Medulla oblongata (tissue), 1 donor: ENCODE results near the gene SEPHS1.
"Not testable (repeated sequence)": the region's sequence is repeated elsewhere in the genome, so short reads cannot be mapped to it uniquely, and the experiment has no call there.

Experiments used
- DNase-seq: peaks from one replicate; pipeline ENCODE4 v3.0.0-alpha.2; 2015; ENCODE audit errors: extremely low spot score

SEPHS1 gene

DNA sequence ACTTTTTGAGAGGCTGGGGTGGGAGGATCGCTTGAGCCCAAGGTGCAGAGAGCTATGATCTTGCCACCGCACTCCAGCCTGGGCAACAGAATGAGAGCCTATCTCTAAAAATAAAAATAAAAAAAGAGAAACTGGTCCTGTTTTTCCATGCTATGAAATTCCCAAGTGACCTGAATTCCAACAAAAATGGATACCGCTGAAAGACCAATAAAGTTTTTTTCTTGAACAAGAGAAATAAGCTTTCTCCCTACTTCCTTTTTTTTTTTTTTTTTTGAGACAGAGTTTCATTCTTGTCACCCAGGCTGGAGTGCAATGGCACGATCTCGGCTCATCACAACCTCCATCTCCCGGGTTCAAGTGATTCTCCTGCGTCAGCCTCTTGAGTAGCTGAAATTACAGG is 12.5 kb upstream of the SEPHS1 start:
- no peak for DNase-seq

- DNase-seq = no peak
These were observed 8.3 kb upstream of the SEPHS1 start for GRCh38 chr10:13356392-13356791.

DNA sequence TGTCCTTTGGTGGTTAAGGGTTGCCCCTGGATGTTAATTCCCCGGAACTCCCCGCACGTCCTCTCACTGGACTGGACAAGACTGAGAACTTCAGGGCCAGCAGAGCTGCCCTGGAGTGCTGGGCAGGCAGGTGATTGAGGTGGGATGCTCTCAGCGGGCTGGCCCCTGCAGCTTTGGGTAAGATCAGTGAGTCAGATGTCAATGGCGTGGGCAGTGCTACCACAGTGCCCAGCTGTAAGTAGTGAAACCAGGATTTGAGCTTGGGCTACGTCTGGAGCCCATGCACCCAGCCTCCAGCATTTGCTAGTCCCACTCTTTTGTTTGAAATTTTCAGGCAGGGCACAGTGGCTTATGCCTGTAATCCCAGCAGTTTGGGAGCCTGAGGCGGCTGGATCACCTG is 6.7 kb upstream of the SEPHS1 start:
- DNase-seq = no peak

DNA sequence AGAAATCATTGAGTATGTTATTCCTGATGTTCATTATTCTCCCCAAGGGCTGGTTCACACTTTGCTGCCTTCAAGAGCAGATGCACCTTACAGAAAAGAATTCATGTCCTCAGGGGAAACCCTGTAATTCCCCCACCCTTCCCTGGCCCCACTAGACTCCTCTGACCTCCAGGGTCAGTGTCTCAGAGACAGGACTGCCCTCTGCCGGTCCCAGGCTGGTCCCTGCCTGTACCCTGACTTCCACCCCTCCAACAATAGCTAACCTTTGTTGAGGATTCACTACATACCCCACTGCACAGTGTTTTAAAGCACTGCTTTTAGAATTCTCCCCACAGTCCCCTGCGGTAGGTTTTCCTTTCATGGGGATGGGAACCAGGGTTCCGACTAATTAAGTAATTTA is 4.4 kb upstream of the SEPHS1 start:
- no peak for DNase-seq

DNA sequence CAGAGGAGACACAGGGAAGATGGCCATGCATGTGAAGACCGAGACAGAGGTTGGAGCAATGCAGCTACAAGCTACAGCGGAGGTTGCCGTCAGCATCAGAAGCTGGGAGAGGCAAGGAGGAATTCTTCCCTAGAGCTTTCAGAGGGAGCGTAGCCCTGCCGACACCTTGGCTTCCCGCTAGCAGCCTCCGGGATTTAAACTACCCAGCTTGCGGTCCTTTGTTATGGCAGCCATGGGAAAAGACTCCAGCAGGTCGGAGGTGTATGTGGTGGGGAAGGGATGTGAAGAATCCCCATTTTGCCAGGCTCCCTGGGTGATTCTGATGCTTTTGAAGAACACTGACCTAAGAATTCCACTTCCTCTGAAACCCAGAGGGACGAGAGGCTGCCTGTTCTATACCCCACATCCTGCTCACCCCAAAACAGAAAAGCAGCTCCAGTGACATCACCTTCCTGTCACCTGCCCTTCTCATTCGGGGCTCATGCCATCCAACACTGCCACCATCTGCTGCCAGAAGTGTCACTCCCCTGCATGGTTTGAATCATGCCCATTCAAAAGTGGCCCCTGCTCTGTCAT is 3.3 kb upstream of the SEPHS1 start:
- no peak for DNase-seq

DNA sequence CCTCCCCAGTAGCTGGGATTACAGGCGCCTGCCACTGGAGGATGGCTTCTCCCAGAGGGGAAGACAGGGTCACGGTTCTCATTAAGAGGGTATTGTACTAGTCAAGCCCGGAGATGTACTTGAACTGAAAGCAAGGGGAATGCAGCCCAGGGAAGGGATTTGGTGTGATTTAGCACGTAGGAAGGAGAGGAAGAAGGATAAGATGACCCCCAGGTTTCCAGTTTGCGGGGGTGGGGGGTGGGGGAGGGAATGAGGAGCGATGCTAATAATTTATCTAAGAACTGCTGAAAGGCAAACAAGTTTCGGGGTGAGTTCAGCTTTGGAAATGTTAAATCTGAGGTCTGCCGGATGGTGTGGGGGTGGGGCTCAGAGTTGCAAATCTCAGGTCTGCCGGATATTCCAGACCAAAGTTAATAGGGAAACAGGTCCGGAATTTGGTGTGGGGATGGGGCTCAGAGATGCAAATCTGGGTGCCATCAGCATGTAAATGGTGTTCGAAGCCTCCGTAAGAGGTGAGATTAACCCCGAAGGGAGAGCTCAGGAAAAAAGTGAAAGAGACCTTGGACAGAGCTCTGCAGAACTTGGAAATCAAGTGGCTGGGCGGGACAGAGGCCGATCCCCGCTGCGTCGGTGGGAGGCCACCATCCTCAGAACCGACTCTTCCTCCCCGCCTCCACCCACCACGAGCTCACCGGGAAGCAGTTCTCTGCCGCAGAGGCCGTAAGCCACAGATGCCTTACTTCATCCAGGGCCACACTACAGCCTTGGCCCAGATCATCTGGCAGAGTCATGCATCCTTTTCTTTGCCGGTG is 1.6 kb upstream of the SEPHS1 start:
- DNase-seq = peak; percentile 28

DNA sequence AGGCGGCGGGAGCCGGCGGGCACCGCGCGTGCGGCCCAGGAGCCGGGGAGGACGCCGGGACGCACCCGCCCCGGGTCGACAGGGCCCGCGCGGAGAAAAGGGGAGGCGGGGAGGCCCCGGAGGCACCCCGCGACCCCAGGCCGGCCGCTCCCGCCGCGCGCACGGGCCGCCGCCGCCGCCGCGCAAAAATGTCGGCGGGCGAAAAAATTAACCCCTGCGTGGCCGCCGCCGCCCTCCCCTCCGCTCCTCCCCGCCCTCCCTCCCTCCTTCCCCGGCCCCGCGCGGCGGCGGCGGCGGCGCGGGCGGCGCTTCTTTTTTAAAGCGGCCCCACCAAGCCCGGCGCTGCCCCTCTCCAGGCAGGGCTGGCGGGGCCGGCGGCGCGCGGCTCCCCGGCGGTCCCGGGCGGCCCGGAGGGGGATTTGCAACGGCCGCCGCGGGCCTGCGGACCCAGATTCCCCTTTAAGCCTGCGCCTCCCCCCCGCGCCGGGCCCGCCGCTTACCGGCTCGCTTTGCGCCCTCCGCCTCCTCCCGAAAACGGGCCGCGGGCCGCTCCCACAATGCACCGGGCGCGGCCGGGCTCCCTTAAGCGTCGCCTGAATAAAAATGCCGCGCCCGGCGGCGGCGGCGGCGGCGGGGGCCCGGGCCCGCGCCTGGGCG is 465 bp downstream of the SEPHS1 start:
- DNase-seq = peak; percentile 81

DNA sequence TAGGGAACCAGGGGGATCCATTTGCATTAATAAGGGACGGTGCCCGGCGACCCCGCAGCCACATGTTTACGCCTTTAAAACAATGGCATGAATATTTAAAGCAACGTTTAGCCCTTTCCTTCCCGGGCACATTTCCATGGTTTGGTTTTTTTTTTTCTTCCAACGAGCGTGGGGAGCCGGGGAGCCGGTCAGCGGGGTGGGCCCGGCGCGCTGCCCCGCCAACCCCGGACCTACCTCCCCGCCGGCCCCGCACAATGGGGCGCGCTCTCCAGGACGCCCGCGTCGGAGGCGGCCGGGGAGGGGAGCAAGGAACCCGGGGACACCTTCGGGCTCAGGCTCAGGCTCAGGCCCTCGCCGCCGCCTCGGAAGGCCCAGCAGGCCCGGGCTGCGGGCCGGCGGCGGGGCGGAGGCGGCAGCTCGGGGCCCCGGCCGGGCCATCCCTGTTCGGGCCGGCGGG is 1.0 kb downstream of the SEPHS1 start:
- peak; percentile 39 for DNase-seq

DNA sequence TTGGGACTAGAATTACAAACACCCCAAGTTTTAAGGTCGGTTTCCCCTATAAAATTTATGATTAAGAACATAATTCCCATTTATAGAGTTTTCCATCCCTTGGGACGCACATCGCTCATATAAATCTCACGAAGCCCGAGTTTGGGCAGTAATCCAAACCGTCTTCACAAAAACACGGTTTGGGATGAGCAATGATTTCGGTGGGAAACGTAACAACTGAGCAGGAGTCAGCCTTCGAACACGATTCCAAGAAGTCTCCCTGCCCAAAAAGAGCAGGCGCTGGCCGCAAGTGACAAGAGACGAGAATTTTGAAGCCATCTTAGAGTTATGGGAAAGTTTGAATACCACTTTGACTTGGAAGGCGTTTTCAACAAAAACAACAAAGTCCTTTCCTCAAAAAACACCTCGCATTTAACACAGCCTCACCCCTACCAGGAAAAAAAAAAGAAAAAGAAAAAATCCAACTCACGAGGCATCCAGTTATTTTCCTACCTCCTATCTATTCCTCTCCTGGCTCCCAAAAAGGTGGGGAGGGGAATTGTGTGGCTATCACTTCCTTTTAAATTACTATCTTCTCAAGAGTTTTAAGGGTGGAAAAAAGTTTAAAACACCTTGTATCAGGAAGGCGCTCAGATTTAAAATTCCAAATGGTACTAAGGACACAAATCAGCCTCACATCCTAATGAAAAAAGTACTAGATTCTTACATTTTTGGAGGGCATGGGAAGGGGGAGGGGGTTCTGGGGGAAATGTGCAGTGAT is 1.6 kb downstream of the SEPHS1 start:
- DNase-seq = peak; percentile 51

- no peak for DNase-seq
These were observed 7.3 kb downstream of the SEPHS1 start for GRCh38 chr10:13340626-13341376.

DNA sequence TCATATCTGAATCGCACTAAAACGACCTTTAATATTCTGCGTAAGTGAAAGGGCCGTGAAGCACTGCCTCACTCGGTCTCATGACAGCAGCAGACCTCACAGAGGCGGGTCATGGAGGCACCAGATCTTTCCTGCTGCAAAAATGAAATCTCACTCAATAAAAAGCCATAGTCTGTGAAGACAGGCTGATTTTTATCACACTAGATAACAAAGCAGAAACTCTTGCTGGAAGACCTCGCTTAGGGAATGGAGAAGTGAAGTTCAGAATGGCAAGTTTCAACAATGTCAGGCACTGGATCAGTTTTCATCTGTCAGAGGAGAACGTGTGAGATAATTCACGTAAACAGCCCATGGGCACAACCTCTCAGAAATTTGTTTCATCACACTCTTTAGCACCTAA is 8.0 kb downstream of the SEPHS1 start:
- no peak for DNase-seq

DNA sequence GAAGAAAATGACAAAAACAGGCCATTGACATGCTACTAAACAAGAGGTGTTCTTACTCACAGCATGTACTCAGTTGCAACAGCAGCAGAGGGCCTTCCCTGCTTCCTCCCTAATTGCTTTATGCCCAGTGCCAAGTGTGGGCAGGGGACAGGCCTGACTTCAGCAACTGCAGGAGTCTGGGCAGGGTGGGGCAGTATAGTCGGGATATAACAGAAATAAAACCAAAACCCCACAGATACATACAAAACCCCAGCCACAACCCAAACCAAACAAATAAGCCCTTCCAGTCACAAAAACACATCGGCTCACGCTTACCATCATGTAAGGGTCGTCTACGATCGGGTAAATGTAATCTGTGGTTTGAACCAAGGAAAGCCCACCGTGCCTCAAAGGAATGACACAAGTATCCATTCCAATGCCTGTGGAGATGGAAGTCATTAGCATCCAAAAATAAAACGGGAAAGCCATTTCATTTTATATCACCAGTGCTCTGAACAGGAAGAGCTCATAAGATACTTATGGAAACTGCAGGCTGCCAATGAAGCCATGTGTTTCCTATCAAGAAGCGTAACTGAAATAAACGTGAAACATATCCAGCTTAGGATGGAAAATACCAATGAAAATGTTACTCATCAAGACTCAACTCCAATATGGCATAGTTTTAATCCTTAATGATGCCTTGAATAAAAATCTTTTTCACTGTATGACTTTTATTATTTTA is 9.5 kb downstream of the SEPHS1 start:
- DNase-seq = no peak

DNA sequence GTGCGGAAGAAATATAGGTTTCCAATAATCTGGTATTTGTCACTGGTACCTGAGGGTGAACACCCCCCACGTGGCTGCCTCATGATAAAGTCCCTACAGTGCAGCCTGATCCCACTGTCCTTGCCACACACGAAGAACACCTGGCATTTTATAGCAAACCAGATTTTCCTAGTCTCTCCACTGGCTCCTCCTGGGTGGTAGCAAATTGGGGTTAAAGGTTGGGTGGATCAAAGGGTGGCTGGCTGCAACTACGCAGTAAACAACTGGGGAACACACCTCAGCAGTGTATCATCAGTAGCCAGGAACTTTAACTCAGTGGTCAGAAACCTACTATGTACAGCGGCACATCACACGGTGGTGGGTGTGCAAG is 10.3 kb downstream of the SEPHS1 start:
- no peak for DNase-seq

GRCh38 chr10:13337128-13337826 is 10.8 kb downstream of the SEPHS1 start:
- no peak for DNase-seq

GRCh38 chr10:13335881-13336280 is 12.2 kb downstream of the SEPHS1 start:
- no peak for DNase-seq

DNA sequence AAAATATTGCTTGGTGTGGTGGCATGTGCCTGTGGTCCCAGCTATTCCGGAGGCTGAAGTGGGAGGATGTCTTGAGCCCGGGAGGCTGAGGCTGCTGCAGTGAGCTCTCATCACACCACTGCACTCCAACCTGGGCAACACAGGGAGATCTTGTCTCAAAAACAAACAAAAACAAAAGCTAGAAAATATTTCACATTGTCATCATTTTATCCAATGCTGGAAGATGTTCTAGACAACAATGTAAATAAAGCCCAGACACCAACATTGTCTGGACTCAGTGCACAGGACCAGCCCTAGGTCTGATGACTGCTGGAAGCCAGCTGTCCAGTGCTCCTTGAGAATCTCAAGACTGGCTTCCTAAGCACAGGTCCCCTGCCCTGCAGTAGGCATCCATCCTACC is 13.5 kb downstream of the SEPHS1 start:
- no peak for DNase-seq

DNA sequence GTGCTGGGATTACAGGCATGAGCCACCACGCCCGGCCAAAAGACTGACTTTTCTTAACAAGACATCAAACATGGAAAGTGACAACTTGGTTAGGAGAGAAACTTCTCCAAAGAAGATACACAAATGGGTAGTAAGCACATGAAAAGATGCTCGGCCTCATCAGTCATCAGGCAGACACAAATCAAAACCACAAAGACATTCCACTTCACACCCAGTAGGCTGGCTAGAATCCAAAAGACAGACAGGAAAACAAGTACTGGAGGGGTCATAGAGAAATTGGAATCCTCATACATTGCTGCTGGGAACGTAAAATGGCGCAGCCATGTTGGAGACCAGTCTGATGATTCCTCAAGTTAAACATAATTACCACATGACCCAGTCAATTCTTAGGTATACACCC is 16.4 kb downstream of the SEPHS1 start:
- no peak for DNase-seq

DNA sequence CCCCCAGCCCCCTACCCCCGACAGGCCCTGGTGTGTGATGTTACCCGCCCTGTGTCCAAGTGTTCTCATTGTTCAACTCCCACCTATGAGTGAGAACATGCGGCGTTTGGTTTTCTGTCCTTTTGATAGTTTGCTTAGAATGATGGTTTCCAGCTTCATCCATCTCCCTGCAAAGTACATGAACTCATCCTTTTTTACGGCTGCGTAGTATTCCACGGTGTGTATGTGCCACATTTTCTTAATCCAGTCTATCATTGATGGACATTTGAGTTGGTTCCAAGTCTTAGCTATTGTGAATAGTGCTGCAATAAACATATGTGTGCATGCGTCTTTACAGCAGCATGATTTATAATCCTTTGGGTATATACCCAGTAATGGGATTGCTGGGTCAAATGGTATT is 17.1 kb downstream of the SEPHS1 start:
- DNase-seq = not testable (repeated sequence)

DNA sequence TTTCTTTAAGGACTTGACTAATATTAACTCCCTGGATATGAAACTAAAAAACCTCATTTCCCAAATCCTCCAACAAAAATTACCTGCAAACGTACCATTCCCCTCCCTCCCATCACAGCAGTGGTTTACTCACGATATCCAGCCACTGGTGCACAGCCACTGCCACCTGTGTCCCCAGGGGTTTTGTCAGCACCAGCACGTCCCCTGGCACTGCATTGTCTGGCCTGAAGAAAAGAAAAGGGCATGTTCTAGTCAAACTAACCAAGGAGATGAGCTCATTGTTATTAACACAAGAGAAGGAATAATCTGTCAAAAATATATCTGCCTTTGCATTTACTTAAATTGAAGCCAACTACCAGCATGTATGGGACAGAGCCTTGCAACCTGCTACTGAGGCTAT is 18.5 kb downstream of the SEPHS1 start:
- no peak for DNase-seq

- DNase-seq = no peak
These were observed 19.5 kb downstream of the SEPHS1 start for GRCh38 chr10:13328613-13329012.
